Measurements from ENCODE around the gene IRF2BPL.

IRF2BPL gene

DNA sequence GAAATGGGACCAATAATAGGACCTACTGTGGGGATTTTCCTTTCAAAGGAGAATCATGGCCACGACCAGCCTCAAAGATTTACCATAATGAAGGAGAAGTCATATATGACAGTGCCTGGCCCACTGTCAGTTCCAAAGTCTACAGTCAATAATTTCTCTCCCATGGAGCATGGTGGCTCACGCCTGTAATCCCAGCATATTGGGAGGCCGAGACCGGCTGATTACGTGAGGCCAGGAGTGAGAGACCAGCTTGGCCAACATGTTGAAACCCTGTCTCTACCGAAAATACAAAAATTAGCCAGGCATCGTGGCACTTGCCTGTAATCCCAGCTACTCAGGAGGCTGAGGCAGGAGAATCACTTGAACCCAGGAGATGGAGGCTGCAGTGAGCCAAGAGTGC, 13.8 kb downstream of the IRF2BPL start:
- peak; percentile 31 for FAIRE-seq
- no peak for DNase-seq (ENCODE audit: insufficient read length, low spot score)

DNA sequence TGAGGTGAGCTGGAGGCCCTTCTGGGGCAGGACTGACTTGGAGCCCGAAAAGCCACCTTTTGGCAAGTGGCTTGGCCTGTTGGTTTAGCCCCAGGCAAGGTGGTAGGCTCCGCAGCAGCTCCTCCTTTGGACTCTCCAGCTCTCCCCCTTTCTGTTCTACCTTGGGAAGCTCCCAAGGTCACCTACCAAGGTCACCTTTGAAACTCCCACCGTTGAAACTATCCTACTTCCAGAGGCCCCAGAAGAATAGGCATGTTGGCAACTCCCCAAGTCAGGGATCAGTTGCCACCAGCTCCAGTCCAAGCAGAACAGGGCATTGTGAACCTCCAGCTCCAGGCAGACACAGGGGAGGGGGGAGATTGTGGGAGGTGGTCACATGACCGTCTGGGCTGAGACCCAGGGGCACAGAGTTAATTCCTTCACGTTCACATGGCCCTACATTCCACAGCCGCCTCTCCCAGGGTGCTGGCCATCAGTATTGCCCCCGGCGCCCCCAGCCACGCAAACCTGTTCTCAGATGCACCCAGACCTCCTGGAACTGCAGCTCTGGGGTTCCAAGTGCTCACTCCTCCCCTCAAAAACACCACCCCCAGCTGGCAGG, 14.4 kb downstream of the IRF2BPL start:
- FAIRE-seq, result peak; percentile 88

DNA sequence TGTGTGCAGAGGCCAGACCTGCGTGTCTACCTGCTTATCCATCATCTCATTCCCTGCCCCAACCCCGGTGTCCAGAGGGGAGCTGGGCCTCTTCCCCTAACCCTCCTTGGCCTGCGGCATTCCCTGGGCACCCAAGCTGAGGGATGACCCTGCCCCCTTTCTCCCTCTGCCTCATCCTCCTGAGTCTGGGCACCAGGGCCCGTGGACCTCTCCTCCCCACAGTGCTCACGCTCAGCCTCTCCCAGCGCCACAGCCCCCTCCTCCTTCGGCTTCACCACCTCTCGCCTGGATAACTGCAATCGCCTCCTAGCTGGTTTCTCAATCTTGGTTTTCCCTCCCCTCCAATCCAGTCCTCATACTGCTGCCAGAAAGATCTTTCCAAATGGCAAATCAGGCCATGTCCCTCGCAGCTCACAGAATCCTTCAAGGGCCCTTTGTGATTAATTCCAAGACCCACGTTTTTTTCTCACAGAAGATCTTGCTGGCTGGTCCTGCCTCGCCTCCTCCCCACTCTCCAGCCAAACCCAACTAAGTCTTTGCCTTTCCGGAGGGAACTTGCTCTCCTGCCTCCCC, 16.2 kb downstream of the IRF2BPL start:
- no peak for FAIRE-seq
- DNase-seq (ENCODE audit: insufficient read length, low spot score), result no peak

More for the DNA sequence above, 14.4 kb downstream of the IRF2BPL start:
- DNase-seq (ENCODE audit: insufficient read length, low spot score), result peak; percentile 72

DNA sequence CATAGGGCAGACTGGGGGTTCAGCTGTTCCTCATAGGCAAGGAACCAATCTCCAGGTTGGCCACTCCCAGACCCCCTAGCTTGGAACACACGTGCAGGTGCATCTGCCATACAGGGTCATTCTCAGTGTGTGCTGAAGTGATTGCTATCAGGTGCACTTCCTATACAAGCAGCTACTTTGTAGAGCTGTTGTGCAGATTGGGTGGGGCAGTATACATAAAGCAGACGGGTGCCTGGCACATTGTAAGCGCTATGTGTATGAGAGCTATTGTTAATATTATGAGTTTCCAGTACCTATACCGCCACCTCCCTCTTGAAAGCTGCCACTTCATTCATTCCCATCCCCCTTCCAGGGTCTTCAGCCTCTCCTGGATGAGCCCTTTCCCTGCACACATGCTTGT, 17.3 kb downstream of the IRF2BPL start:
- FAIRE-seq (no peak), DNase-seq (ENCODE audit: insufficient read length, low spot score) (no peak)

DNA sequence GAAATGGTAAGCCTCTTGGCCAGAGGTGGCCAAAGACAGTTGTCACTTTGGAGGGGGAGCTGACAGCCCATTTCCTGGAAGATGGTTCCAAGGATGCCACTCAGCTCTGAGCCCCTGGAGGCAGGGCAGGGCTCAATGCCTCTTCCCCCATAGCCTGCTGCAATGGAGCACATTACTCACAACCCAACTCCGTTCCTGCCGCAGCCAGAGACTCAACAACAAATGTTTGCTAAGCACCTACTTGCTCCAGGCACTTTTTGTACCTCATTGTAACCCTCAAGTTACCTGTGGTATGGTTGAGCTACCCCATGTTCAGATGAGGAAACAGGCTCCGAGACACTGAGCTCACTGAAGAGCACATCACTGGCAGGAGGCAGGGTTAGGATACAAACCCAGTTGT, 19.5 kb downstream of the IRF2BPL start:
- DNase-seq (ENCODE audit: insufficient read length, low spot score) (no peak), FAIRE-seq (peak; percentile 48)

DNA sequence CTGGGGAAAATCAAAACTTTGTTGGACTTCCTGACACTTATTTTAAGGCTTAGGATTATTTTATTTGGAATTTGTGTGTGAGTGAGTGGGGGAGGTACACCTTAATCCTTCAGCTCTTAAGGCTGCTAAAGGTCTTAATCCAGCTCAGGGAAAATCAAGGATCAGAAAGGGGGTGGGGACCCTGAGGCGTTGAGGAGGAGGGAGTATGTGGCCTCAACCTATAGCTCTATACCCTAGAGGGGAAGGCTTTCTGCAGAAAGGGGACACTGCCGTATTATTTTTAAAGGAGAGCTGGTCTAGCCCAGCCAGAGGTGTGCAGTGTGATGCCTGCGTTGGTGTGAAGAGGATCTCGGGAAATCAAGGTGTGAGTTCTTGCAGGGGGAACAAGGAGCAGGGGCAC, 20.0 kb downstream of the IRF2BPL start:
- FAIRE-seq (no peak), DNase-seq (ENCODE audit: insufficient read length, low spot score) (no peak)

DNA sequence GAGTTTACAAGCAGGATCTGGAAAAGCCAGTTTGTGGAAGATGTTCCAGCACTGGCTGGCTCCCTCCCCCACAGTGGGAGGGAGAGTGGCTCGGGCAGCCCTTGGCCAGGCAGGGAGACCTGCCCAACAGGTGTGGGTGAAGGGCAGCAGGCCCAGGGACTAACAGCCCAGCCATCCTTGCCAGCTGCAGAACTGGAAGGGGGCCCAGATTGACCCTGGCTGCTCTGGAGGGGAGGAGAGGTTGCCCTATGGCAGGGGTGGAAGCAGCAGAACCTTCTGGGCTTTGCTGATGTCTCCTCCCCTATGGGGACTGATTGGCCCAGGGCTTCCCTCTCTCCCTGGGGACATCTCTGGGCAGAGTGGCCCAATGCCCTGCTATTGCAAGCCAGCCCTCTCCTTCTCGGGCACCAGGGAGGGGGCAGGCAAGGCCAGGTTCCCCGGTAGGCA, 20.5 kb downstream of the IRF2BPL start:
- DNase-seq (ENCODE audit: insufficient read length, low spot score), result no peak
- FAIRE-seq, result no peak

DNA sequence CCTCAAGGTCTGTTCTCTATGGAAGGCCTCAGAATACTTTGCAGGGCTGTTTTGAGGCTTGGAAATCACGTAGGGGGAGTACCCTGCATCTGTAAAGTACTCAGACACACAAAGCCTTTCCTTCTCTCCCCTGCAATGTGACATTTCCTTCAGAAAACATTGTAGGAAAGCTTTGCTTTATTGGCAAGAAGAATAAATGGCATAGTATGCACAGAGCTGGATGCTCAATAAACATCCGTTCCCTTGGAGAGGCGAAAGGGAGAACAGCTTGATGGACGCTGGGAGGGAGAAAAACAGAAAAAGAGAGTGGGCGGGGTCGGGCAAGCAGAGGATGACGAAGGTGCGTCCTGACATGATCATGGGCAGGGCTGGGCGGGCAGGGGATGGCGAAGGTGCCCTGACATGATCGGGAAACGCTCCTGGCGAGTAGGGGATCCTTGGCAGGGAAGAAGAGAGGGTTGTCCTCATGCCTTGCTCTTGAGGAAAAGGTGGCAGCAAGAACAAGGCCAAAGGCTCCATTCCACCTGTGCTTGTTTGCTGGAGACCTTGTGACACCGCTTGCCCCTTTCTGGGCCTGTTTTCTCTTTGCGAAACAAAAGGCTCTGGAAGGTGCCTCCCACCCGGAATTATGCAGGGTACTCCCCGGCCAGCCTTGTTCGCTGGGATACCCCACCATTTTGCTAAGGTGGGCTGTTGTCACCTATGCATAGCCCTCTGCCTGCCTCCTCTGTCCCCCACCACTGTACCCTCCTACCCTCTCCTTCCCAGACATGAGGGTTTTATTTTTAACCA, 21.1 kb downstream of the IRF2BPL start:
- DNase-seq (ENCODE audit: insufficient read length, low spot score) (no peak), FAIRE-seq (peak; percentile 64)

DNA sequence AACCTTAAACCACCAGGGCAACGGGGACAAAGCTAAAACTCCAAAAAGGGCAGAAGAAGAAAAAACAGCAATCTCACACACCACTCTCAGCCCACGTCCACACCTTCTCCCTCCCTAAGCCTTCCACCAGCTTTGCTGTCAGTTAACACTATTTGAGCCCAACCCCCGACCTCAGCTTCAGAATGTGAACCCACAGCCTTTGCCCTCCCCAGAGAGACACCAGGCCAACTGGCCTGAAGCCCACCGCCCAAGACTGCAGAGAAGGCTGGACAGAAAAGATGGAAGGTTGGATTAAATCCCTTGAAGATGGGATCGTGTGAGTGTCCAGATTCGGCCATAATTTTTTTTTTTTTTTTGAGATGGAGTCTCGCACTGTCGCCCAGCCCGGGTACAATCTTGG, 22.4 kb downstream of the IRF2BPL start:
- DNase-seq (ENCODE audit: insufficient read length, low spot score) (no peak), FAIRE-seq (no peak)

DNA sequence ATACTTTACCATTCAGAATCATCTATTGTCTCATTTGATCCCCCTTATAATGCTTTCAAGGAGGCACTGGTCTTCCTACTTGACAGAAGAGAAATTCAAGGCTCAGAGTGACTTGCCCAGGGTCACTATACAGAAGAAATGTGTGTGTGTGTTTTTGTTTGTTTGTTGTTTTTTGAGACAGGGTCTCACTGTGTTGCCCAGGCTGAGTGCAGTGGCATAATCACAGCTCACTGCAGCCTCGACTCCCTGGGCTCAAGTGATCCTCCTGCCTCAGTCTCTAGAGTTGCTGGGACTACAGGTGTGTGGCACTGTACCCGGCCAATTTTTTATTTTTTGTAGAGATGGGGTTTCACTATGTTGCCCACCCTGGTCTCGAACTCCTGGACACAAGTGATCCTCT, 22.9 kb downstream of the IRF2BPL start:
- FAIRE-seq, result peak; percentile 28
- no peak for DNase-seq (ENCODE audit: insufficient read length, low spot score)

DNA sequence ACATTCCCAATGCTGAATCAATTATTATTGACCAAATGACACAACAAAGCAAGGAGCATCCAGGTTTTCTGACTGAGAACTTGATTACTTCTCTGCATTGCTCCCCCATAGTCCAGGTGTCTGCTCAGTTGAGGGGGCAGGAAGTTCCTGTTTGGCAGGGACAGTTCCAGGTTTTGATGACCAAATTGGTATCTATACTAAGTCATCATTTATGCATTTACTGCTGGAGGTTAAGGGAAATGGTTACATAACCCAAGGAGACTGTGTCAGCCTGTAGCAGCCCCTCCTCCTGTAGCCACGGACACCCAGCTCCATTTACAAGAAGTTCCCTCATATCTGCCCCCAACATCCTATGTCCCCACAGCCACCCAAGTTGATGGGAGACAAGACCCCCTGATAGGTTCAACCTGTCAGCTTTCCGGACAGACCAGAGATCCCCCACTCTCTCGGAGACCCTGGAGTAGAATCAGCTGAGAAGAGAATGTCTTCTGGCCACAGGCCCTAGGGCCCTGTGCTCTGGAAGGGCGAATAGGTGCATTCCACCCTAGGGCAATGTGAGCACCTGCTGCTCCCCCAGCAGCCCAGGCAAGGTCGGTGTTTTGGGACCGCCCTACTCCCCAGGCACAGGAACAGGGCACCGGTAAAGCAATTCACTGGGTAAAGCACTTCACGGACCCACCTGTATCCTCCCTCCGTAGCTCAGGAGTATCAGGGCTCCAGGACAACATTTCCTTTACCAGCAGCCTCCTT, 23.6 kb downstream of the IRF2BPL start:
- FAIRE-seq (peak; percentile 86), DNase-seq (ENCODE audit: insufficient read length, low spot score) (no peak)

DNA sequence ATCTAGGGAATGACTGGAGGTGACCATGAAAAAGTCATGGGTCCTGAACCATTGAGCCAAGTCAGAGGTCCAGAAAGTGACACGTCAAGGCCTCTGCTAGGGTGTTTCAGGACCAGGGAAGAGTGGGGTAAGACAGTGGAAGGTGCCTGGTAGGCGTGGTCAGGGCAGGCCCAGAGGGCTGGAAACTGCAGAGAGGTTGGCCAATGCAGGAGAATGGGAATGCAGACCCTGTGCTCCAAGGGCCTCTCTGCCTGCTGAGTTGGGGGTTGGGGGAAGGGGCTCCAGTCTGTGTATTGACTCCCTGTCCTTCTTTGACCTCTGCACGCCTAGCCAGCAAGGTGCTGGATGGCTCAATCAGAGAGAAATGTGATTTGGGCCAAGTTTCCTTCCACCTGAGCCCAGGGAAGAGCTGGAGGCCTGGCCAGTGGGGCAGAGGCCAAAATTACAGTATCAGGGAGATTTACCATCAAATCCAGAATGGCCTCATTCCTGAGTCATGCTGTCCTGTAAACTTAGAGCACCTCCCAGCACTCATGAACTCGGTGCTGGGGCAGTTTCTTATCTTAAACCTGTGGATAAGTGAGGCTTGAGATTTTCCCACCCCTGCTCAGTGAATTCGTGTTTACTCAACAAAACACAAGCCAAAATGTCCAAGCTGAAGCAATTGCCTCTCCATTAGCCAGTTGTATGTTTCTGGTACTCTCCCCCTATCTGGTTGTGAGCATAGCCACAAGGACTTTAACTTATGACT, 24.4 kb downstream of the IRF2BPL start:
- FAIRE-seq, result peak; percentile 31
- DNase-seq (ENCODE audit: insufficient read length, low spot score), result no peak

DNA sequence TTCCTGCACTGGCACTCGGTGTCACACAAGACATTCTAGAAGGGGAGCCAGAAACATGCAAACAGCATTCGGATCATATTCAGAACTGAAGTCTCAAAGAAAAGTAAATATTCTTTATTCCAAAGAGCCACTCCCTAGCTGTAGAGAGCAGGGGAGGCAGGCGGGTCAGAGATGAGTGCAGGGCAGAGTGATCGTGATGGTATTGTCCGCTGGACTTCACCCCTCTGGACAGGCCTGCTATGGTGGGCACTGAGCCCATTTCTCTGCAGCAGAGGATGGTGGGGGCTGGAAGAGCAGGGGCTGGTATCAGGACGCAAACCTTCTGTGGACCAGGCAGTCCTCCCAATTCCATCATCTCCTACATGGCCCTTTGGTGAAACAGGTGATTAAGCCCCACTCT, 25.6 kb downstream of the IRF2BPL start:
- DNase-seq (ENCODE audit: insufficient read length, low spot score) (no peak), FAIRE-seq (no peak)

DNA sequence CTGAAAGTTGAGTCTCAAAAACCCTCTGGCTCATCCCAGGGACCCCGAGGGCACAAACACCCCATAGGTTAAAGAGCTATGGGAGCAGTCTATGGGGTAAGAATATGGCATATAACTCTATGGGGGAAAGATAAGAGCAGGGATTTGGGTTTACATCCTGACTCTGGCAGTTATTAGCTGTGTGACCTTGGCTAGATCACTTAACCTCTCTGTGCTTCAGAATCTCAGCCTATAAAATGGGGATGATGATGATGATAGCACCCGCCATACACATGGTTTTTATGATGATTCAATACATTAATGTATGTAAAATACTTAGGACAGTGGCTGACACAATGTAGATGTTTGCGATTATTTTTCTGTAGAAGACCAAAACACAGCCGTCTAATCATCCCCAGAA, 26.2 kb downstream of the IRF2BPL start:
- FAIRE-seq (peak; percentile 46), DNase-seq (ENCODE audit: insufficient read length, low spot score) (no peak)

DNA sequence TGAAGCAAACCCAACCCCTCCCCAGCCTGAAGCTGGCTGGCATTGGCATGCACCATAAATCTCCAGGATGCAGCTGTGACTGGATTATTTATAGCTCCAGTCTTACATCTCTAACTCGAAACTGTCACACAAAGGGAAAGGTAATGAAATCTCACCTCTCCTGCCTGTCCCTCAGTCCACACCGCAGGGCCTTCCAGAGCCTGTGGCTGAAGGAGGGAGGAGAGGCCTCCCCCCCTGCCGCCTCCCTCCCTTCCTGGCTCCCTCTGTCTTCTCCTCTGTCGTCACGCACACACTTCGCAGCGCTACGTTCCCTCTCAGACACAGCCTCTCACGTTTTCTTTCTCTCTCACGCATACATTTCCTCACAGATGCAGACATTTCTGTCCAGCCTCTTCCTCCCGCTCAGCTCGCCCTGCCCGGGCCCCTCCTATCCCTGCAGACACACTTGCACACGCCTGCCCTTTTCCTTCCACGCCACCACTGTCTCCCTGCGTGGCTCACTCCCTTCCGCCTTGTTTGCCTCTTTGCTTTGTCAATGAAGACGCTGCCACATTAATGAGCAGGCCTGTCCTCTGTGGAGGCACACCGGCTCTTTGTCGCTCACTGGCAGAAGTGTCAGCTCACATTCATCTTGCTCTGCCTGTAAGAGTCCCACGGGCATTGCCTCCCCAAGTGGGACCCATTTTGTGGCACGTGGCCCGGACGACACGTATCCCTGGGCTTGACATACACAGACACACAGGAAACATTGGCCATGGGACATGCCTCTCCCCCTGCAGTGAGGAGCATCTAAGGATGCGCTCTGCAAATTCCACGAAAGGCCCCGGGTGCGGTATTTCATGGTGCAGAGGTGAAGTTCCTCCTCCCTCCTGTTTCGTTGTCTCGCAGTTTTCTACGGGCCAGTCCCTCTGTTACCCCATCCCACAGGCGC, 27.9 kb downstream of the IRF2BPL start:
- peak; percentile 58 for FAIRE-seq
- DNase-seq (ENCODE audit: insufficient read length, low spot score), result no peak

DNA sequence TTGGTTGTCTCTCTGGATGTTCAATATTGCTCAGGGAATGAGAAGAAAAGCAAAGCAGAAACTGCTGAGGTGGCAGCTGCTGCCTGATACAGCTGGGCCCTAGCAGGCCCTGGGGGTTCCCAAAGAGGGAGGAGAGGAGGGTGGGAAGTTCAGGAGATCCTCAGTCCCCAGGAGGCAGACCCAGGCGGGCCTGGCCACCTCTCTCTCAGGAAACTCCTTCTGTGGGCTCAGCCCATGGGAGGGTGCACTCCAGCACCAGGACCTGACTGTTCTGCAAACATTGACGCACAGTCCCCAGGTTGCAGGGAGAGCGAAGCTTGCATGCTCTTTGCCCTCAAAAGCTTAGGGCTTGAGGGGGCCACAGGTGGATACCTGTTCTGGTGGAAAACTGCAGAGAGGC, 29.6 kb downstream of the IRF2BPL start:
- DNase-seq (ENCODE audit: insufficient read length, low spot score) (no peak), FAIRE-seq (no peak)

DNA sequence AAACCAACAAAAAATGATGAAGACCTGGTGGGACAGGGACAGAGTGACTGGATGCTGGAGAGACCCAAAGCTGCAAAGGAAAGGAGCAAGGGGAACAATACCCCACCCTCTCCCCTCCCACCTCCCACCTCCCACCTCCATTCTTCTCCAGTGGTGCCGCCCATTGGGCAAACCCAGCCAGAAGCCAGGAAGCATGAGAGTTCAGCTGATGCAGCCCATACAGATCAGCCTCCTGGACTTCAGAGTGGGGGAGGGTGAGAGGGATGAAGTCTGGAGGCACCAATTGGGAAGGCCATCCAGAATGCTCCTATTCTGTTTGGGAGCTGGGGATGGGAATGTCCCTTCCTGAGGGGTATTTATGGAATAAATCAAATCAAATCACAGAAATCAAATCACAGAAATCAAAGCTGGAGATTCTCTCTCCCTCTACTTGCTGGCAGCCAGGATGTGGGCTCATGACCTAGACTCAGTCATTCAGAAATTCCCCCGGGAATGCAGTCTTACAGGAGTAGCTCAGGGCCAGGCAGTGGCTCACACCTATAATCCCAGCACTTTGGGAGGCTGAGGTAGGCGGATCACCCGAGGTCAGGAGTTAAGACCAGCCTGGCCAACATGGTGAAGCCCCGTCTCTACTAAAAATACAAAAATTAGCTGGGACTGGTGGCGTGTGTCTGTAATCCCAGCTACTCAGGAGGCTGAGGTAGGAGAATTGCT, 31.1 kb downstream of the IRF2BPL start:
- FAIRE-seq, result no peak
- no peak for DNase-seq (ENCODE audit: insufficient read length, low spot score)

DNA sequence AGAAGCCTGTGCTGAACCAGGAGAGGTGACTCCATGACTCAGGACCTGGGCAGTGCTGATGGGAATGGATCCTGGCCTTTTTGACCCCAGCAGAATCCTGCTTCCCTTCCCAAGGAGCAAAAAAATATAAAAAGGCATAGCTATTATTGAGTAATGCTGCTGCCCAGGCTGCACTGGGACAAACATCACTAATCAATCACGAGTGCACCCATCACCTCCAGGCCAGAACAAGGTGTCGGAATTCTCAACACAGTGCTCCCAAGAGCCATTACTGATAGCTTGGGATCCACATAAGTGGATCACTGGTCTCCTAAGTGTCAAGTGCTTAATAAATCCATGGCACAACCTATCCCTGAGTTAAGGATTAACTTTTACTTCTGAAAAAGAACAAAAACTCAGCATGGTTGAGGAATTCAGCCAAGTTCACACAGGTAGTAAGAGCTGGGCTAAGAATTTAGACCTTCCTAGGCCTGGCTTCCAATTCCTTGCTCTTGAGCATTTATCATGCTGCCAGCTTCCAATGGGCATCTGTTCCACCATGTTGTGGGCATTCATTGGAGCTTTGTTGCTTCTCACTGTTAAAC, 31.9 kb downstream of the IRF2BPL start:
- DNase-seq (ENCODE audit: insufficient read length, low spot score), result no peak
- no peak for FAIRE-seq
